ENCODE data around the gene DLD.

DNA sequence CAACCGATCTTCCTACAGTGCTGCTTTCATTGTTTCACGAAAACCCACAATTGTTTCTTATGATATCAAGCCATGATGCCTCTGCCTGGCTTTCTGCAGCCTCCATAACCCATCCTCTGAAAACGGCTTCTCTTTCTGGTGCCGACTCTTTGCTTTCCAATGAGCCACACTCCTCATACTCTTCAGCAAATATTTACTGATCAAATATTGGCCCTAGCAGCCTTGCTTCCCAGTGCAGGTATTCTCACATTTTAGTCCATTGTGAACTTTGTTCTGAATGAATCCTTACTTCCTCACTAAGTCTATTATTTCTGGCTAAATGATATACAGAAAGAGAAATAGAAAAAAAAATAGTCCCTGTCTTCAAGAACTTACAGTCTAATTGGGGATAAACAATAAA, 76.4 kb downstream of the DLD start:
- no peak for TF ChIP-seq POLR2A (IDR thresholded peaks at IDR 0.05; ENCODE audit: low read length)
- TF ChIP-seq GATA1 (IDR thresholded peaks at IDR 0.05; ENCODE audit: low read depth, low read length) = no peak

Data from erythroblast (primary cell).